ENCODE measurements around the gene DEFB112.

Gene DEFB112

GRCh38 chr6:49995278-49995677 lies 54.5 kb downstream of the DEFB112 start:
- no peak for DNase-seq (ENCODE audit: low read depth)

Data from ELR (cell line).